HG03159 (cell line): ENCODE measurements around the gene GPR183.
A peak's percentile ranks its signal among the peaks of the same experiment; 100 is the strongest.

Experiments used
- ATAC-seq: cut with Tn5 transposase; IDR thresholded peaks from one replicate; pipeline ENCODE4 v1.9.1; 2021; ENCODE audit warnings: mild to moderate bottlenecking, moderate library complexity; ENCODE audit not compliant: unreplicated experiment

Gene GPR183

DNA sequence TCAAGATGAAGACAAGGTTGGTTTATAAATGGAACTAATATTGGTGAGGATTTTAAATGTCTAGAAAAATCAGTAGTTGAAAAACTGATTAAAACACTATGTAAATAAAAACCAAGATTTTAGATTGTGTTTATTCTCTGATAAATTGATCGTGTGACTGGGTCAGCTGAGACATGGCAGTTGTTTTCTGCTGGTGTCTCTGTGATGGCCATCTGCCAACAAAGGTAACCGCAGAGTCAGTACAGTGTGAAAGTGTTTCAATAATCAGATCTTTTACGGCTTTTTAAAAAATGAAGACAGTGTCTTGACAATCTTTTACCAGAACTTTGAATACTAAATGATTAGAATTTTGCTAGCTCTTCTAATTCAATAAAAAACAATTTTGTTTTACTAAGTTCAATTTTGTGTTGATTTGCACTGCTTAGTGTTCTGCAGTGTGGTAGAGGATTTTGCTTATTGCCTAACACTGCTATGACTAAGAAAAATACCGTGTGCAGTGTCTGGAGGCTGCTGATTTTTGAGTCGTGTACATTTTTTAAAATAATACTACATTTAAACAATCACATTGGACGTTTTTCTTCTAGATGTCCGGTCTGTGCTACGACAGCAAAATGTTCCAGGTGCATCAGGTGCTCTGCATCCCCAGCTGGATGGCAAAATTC is 32.7 kb upstream of the GPR183 start:
- ATAC-seq: no peak

DNA sequence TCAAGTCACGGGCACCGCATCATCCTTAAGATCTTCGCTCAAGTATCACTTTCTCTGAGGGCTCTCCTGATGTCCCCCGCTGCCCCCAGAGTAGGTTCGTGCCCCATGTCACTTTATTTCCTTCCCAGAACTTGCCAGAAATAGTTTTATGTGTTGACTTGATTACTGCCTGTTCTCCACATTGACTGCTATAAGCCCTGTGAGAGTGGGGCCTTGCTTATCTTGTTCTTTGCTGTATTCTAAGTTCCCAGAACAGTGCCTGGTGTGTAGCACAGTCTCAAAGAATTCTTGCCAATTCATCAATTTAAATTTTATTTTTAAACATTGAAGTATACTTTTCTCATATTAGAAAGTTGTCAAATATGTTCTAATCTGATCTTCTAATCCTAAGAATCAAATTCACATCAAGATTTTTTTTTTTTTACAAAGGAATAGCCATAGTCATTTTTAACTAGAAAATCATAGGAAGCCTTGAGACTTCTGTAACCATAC is 32.1 kb upstream of the GPR183 start:
- ATAC-seq: no peak

DNA sequence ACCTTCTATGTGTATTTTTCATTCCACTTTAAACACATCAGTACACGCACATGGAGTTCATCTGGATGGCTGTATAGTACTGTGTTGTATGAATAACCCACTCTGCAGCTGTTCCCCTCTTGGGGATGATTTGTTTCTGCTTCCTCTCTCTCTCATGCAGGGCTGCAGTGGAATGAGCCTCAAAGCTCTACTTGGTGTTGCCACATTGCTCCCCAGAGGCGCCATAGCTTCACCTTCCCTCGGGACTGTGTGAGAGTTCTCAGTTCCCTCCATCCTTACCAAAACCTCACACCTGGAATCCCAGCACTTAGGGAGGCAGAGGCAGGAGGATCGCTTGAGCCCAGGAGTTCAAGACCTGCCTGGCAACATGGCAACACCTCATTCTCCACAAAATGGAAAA is 28.4 kb upstream of the GPR183 start:
- ATAC-seq: no peak

DNA sequence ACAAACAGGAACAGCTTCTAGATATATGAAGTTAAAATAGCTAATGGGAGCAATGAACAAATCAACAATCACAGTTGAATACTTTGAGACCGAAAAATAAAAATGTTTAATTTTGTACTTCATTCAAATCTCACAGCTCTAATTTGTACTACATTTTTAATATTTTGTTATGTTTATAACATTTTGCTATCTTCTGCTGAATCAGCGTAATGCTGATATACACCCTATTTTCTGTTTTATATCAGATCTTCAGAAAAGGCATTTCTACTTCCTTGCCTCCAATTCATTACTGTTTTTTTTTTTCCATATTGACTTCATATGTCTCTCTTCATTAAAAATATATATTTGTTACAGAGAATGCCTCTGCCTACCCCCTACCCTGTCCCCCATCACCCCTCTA is 27.9 kb upstream of the GPR183 start:
- ATAC-seq: no peak

DNA sequence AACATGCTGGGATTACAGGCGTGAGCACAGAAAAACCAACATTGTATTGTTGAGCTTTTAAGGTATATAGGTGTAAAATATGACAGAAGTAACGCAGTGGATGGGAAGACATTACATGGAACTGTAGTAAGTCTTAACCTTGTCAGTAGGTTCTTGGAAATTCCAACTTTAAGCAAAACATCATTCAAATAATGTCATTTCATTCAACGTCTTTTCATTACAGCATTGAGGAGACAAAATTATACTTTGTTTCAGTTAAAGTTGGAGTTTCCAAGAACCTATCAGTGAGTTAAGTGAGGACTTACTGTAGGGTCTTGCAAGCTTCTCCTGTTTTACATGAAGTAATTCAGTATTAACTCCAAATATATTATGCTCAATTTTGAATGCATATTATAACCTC is 27.0 kb upstream of the GPR183 start:
- no peak for ATAC-seq

DNA sequence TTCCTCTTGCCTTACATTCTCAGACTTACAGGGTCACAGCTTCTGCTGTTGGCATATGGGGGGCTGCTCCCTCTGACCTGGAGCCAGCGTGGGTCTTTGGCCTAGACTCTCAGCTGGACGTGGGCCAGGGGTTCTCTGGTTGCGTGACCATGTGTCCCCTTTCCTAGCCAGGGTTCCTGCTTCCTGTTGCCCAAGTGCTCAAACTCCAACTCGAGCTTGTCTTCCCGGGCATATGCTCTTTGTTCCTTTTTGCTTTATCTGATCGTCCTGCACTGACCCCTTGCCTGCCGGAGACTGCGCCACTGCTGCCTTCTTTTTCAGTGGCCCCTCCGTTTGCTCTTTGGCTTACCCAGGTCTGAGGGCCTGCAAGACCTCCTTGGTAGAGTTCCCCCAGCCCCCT is 25.3 kb upstream of the GPR183 start:
- no peak for ATAC-seq

DNA sequence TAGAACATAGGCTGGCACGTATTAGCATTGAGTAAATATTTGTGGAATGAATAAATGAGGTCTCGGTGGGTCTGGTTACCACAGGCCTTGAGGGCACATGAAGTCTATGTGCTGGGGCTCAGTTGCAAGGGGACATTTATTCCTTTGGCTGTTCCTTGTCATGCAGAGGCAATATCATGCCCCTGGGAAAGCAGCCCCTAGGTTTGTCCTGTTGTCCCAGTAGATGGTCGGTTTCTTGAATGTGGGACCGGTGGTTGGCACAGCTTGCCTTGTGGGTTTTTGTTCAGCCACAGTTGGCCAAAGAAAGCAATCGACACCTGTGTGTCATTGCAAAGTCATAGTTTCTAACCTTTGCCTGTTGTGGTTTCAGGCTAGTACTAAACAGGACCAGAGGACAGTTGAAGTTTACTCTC is 24.7 kb upstream of the GPR183 start:
- ATAC-seq: peak; percentile 86

DNA sequence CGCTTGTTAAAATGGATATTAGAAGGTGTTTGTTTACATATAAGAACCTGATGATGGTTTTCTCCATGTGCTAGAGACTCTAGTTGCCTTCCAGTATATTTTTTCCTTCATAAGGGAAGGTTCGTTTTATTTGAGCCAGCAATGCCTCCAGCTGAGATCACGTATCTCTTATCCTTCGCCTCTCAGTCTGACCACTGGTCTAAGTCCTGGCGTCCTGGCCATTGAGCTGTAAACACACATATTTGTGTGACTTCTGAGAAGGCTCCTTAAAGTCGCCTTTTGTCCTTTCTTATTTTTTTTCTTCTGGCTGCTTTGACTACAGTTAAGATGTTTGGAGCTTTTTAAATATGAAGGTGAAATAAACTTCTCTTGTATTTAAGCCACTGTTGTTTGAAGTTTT is 23.7 kb upstream of the GPR183 start:
- no peak for ATAC-seq

DNA sequence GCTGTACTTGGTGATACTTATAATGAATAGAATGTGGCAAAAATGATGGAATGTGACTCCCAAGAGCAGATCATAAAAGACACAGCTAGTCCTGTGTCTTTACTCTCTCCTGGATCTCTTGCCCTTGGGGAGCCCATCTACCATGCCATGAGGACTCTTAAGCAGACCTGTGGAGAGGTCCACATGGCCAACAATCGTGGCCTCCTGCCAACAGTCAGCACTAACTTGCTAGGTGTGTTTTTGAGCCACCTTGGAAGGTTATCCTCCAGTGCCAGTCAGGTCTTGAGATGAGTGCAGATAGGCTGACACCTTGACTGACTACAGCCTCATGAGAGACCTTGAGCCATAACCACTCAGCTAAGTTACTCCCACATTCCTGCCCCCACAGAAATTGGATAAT is 22.3 kb upstream of the GPR183 start:
- ATAC-seq: no peak

DNA sequence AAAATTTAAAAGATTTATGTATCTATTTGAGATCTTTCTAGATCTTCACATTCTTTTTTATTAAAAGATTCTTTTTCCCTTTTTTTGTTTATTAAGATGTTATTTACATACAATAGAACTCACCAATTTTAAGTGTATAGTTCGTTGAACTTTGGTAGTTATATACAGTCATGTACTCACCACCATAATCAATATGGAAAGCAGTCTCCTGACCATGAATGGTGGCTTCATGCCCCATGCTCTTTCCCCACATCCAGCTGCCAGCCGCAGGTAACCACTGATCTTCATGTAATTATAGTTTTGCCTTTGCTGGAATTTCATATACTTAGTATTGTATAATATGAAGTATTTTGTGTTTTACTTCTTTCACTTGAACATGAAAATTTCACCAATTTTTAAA is 20.6 kb upstream of the GPR183 start:
- ATAC-seq: no peak

DNA sequence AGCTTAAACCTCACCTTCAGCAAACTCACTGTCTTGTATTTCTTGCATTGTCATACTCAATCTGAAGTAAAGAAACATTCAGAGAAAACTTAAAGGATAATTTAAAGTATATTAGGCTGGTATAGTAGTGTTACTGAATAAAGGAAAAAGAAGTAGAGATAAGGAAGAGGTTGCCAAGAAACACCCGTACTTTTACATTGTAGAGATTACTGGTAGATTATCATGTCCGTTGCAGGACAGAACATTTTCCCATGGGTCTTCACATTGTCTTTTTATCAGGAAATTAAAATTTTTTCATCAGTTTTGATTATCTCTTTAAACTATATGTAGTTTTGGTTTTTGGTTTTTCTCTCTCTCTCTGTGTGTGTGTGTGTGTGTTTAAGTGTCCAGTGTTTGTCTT is 19.9 kb upstream of the GPR183 start:
- no peak for ATAC-seq

DNA sequence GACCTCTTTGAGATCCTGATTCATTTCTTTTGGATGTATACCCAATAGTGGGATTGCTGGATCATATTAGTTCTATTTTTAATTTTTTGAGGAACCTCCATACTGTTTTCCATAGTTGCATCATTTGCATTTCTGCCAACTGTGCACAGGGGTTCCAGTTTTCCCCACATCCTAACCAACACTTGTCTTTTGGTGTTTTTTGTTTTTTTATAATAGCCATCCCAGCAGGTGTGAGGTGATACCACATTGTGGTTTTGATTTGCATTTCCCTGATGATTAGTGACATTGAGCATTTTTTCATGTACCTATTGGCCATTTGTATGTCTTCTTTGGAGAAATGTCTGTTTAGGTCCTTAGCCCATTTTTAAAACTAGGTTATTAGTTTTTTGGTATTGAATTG is 18.8 kb upstream of the GPR183 start:
- ATAC-seq: no peak

DNA sequence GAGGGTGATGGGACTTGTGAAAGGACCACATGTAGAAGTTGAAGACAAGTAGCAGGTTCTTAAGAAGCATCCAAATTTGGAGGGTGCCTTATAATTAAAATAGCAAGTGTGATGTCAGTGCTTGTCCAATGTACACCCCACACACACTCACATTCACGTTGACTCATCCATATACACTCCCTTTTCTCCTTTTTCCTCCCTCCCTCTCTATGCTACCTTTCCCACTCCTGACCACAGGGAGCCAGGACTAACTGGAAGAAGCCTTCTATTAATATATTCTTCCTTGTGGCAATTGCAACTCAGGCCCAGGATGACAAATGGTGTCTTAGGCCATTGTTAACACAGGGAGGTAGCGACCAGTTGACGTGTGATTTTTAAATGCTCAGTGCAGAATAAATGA is 16.3 kb upstream of the GPR183 start:
- no peak for ATAC-seq

DNA sequence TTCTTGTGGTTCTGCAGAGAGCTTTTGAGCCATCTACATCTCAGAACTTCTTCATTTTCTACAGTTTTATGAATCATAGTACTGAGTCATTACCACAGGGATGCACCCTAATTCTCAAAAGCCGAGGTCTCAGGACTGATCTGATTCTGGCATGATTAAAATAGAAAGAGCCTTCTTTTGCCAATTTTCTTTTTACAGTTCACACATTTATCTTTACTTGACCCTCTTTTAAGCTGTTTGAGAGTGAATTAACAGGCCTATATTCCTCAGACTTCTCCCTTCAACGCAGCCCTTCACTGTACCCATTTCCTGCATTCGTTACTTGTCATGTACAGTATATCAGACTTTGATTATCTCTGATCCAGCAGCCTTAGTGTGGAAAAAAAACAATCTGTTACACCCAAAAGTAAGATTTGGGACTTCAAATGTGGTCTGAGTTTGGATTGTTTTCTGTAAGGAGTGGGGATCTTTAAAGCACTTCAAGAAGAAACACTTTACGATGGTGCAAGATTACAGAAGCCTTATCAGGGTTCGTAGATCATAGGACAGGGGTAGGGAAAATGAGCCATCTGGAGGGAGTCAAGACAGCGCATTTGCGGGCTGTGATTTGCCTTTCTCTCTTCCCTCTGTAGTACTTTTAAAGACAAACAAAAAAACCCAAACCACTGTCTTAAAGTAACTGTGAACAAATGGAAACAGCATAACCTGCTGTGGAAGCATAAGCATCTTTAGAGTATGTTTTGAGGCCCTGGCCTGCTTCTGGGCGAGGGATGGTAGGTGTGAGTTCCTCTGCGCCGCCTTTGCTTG is 15.3 kb upstream of the GPR183 start:
- peak; percentile 86 for ATAC-seq

DNA sequence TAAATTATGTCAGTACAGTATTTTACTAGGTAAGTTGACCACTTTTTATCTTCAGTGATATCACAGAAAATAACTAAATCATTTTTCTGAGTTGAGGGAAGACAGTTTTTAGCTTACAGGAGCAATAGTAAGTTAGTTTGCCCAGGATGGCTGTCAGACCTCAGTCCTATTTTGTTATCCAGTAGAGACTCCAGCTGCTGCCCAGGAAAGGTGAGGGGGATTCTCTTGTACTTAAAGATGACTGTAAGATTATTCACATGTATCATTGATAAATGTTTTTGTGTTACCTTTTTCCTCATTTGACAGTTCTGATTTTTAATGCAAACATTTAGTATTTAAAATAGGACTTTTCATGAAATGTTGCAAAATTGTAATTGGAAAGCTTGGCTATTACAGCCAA is 14.5 kb upstream of the GPR183 start:
- no peak for ATAC-seq

DNA sequence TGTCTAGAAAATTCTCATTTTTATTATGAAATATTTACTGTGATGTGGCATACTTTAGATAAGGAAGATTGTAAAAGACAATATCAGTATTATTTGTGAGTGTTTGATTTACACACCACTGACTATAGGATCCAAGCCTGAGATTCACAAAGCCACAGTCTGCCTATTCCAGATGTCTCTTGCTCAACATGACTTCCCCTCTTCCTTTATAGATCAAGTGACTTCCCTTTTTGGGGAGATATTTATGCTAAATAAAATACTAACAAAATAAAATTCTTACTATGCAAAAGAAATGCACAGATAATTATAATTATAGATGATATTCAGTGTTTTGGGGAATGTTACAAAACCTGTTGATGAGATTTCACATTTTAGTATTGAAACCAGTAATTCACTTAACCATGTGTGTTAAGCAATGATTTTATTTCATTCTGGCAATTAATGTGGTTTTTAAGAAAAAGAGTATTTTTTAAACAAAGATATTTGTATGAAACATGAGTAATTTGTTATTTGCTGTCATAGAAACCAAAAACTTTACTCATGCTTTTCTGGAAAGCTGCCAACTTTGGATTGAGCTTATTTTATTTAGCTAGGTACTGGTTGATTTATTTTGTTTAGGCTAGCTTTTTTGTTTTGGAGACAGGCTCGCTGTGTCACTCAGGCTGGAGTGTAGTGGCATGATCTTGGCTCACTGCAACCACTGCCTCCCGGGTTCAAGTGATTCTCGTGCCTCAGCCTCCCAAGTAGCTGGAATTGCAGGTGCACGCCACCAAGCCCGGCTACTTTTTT is 13.7 kb upstream of the GPR183 start:
- ATAC-seq: no peak

DNA sequence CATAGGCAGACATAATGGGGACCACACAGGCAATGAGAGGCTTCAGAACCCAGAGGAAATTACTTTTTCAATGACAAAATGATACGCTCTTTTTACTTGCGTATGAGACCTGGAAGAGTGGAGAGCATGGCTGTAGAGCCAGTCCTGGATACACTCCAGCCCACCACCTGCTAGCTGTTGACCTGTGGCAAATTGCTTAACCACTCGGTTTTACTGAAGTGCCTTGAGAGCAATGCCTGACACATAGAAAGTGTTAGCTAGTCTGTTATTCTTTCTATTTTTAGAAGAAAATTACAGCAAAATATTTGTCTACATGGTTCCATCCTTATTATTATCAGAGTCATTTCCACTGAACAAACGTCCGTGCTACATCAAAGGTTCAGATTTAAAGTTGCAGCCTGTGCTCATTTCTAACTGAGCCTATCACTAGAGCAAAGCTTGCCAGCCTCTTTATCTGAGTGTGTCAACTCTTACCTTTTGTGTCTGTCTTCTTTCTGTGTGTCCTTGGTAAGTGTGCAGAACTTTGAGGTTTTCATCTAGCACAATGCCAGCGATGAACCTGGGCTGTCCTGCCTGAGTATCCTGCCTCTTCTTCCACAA is 9.6 kb upstream of the GPR183 start:
- ATAC-seq: no peak

DNA sequence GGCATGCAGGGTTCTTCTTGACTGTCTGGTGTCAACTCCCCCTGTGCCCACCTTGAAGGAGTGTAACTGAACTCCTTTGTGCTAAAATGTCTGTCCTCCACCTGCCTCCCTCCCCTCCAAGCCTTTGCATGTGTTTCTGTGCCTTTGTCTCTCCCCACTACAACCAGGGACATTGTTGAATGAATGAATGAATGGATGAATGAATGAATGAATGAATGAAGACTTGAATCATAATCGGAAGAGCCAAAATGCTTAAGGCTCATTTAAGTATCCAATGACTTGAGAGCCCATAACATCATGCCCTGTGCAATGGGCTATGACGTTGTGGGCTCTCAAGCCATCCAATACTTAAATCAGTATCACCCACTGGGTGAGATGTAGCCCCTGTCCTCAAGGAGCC is 9.0 kb upstream of the GPR183 start:
- no peak for ATAC-seq

DNA sequence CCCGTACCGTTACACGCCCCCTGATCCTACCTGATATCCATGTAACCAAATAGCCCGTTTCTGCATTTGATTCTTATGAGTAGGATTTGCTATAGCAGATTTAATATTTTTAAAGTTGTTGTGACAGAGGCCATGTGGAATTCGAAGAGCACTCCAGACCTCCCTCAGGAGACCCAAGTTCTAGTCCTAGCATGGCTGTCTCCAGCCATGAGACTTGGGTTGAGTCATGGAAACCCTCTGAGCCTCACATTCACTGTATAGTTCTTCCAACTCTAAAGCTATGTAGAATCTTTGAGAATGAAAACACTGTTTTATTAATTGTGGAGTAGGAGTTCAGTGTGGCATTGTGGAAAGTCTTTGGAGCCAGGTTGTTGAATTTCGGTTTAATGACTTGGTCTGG is 8.0 kb upstream of the GPR183 start:
- no peak for ATAC-seq

DNA sequence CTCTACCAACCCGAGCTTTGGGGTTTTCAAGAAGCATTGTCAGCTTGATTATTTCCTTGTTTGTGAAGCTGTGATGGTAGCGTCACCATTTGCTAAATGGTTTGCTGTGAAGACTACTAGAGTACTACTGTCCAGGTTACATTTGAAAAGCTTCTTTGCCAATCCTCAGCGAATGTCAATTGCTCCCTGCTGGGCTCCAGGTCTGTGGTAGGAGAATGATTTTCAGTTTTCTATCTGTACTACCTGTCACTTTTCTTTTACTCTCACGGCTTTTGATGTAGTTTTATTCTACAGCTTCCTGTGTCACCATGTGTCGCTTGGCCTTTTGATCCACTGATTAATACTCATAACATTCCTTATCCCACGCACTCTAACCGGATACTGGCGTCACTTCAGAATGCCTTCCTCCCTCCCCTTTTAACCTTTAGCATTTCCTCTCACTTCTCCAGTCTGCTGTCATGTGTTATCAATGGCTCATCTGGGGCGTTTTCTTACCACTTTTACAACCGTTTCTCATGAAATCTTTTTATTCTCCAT is 7.5 kb upstream of the GPR183 start:
- no peak for ATAC-seq

DNA sequence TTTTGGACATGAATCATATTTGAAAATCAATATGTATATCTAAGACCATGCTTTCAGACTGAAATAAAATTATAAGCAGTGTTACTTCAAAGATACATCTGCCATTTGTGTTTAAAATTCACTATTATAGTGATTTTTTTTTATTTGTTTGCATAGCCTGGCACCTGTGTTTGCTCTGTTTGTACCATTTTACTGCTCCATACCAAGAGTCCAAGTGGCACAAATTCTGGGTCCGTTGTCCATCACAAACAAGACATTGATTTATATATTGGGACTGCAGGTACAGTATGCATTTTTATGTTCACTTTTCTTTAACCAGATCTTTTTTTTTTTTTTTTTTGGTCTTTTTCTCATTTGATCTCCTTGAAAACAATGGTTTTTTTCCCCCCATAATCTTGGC is 6.7 kb upstream of the GPR183 start:
- ATAC-seq: no peak
